Mesodermal cell (in vitro differentiated cells): ENCODE results near the gene ZNF585A. TPM values are rescaled to one million over a fixed set of nuclear protein-coding genes. Genes with fewer than 3 reads are reported as not detected.
A peak's percentile ranks its signal among the peaks of the same experiment; 100 is the strongest.
"Not testable (repeated sequence)": the region's sequence is repeated elsewhere in the genome, so short reads cannot be mapped to it uniquely, and the experiment has no call there.

Source experiments
- H3K27ac ChIP-seq: 2 replicates; pipeline ENCODE4 v1.7.0; 2013; ENCODE audit warnings: mild to moderate bottlenecking, low read depth, low read length, moderate library complexity; ENCODE audit not compliant: severe bottlenecking
- H3K36me3 ChIP-seq: 2 replicates; pipeline ENCODE4 v1.7.1; 2013; ENCODE audit warnings: mild to moderate bottlenecking, low read length, moderate library complexity; ENCODE audit not compliant: control insufficient read depth, insufficient read depth
- H3K4me1 ChIP-seq: one replicate; pipeline ENCODE4 v1.7.1; 2013; ENCODE audit warnings: mild to moderate bottlenecking, low read length; ENCODE audit not compliant: insufficient read depth, control insufficient read depth, poor library complexity, severe bottlenecking
- H3K4me3 ChIP-seq: 2 replicates; pipeline ENCODE4 v1.7.0; 2013; ENCODE audit warnings: low read length, control low read depth, mild to moderate bottlenecking; ENCODE audit not compliant: insufficient read depth, poor library complexity, severe bottlenecking; ENCODE audit errors: extremely low read depth
- H3K9me3 ChIP-seq: 2 replicates; pipeline ENCODE4 v1.7.1; 2013; ENCODE audit warnings: mild to moderate bottlenecking, low read length, moderate library complexity; ENCODE audit not compliant: control insufficient read depth
- WGBS, 2 experiments: methylation state at CpG; one replicate each; pipeline ENCODE4 v1.1.5; 2013; ENCODE audit warnings: missing lambda C conversion rate in 2 of 2; ENCODE audit not compliant: insufficient coverage in 2 of 2; 5-methylcytosine and 5-hydroxymethylcytosine counted together
- polyA plus RNA-seq, 2 experiments: library from polyadenylated mRNA; stranded (reverse); fragments of 50-300 nt; gene quantifications; one replicate each; pipeline ENCODE4 v1.2.3, GENCODE V29; 2013

ZNF585A gene
- polyA plus RNA-seq (2013, experiment 1 of 2), result 9.2 TPM
- 12.7 TPM for polyA plus RNA-seq (2013, experiment 2 of 2)

GRCh38 chr19:37172368-37173366 is at the start of gene ZNF585A:
ZNF585A (minus strand) TSS chr19:37172695; CDS start chr19:37169910, 2,785 bp downstream.
- peaks cover 11% of the 10 kb centered on the region for H3K36me3 ChIP-seq
- H3K27ac ChIP-seq, result peak within 1 kb of the TSS; percentile 23
- H3K4me1 ChIP-seq, result no peaks in the 10 kb centered on the region
- H3K9me3 ChIP-seq, result peaks cover 37% of the 10 kb centered on the region
- WGBS, 2 experiments, result 17 to 20% methylated on average over 19 to 27 of the region's 30 CpGs
- H3K4me3 ChIP-seq, result peak within 1 kb of the TSS; percentile 64

DNA sequence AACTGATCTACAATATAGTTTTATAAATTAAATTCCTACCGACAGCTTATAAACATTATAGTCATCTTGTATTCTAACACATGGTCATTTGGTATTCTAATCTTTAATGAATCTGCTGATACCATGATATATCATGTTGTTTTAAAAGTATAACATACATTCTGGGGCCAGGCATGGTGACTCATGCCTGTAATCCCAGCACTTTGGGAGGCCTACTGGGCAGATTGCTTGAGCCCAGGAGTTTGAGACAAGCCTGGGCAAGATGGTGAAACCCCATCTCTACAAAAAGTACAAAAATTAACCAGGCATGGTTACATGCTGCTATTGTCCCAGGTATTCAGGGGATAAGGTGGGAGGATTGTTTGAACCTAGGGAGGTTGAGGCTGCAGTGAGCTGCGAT is 48.6 kb upstream of the ZNF585A start:
- H3K27ac ChIP-seq, result no peak overlapping the region
- peaks cover 3% of the 10 kb centered on the region for H3K9me3 ChIP-seq
- no peaks in the 10 kb centered on the region for H3K4me1 ChIP-seq
- H3K4me3 ChIP-seq, result no peak overlapping the region
- H3K36me3 ChIP-seq, result peaks cover 44% of the 10 kb centered on the region
- WGBS, 2 experiments, result no CpG with 5 or more reads among the region's 2 CpGs

DNA sequence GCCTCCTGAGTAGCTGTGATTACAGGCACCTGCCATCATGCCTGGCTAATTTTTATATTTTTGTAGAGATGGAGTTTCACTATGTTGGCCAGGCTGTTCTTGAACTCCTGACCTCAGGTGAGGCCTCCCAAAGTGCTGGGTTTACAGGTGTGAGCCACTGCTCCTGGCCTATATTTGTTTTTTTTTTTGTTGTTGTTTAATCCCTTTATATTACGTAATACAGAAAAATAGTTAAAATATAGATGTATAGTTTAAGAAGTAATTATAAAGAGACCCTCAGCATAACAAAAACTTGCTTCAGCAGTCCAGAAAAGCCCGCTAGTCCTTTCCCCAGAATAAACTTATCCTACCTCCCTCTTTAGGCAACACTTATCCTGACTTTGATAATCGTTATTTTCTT is 47.9 kb upstream of the ZNF585A start:
- Histone ChIP-seq H3K9me3 (peaks cover 8% of the 10 kb centered on the region), H3K27ac (no peak overlapping the region), H3K4me3 (no peak overlapping the region), H3K4me1 (no peaks in the 10 kb centered on the region), H3K36me3 (peaks cover 36% of the 10 kb centered on the region)
- 100% methylated on average over 1 of the region's 3 CpGs; no CpG with 5 or more reads in 1 of the 2 experiments for whole genome bisulfite sequencing, 2 experiments

DNA sequence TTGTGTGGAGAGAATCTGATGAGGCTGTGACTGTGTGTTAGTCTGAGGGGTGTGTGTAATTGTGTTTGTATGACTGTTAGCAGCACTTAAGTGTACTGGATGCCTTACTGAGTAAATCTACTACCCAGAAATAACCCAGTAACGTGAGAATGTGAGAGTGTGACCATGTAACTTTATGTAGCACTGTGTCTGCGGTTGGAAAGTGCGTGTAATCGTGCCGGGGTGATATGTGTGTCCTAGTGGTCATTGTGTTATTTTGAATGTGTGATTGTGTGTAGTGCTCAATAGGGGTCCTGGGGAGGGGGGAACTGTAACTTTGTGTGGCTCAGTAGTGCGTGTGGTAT is 46.1 kb upstream of the ZNF585A start:
- Histone ChIP-seq H3K4me1 (no peaks in the 10 kb centered on the region), H3K9me3 (peaks cover 14% of the 10 kb centered on the region), H3K36me3 (peaks cover 25% of the 10 kb centered on the region), H3K4me3 (peak overlapping the region; percentile 82), H3K27ac (no peak overlapping the region)
- WGBS, 2 experiments, result 58 to 77% methylated on average over 5 to 6 of the region's 6 CpGs

- H3K36me3 ChIP-seq, result peaks cover 25% of the 10 kb centered on the region
- WGBS, 2 experiments, result 0% methylated on average over 38 to 44 of the region's 44 CpGs
- H3K4me1 ChIP-seq, result no peaks in the 10 kb centered on the region
- peak within 1 kb of the TSS; percentile 87 for H3K27ac ChIP-seq
- H3K9me3 ChIP-seq, result peaks cover 10% of the 10 kb centered on the region
- H3K4me3 ChIP-seq, result peak within 1 kb of the TSS; percentile 82
Measured at GRCh38 chr19:37217775-37218591, 45.5 kb upstream of the ZNF585A start, which contains the start of gene ZNF383. ZNF383 (plus strand) TSS chr19:37218214; CDS start chr19:37230454, 12,240 bp downstream.

- Histone ChIP-seq H3K4me1 (no peaks in the 10 kb centered on the region), H3K36me3 (peaks cover 21% of the 10 kb centered on the region), H3K4me3 (peak overlapping the region; percentile 82), H3K27ac (peak overlapping the region; percentile 87), H3K9me3 (peaks cover 10% of the 10 kb centered on the region)
- WGBS, 2 experiments, result 0 to 7% methylated on average over 4 to 6 of the region's 7 CpGs
Measured at GRCh38 chr19:37217480-37217774, 44.9 kb upstream of the ZNF585A start.

GRCh38 chr19:37197768-37198167 is 25.3 kb upstream of the ZNF585A start:
- Histone ChIP-seq H3K27ac (no peak overlapping the region), H3K36me3 (no peaks in the 10 kb centered on the region), H3K4me3 (no peak overlapping the region), H3K4me1 (no peaks in the 10 kb centered on the region), H3K9me3 (peaks cover 8% of the 10 kb centered on the region)
- 80% methylated on average over 1 of the region's 2 CpGs; no CpG with 5 or more reads in 1 of the 2 experiments for WGBS, 2 experiments

DNA sequence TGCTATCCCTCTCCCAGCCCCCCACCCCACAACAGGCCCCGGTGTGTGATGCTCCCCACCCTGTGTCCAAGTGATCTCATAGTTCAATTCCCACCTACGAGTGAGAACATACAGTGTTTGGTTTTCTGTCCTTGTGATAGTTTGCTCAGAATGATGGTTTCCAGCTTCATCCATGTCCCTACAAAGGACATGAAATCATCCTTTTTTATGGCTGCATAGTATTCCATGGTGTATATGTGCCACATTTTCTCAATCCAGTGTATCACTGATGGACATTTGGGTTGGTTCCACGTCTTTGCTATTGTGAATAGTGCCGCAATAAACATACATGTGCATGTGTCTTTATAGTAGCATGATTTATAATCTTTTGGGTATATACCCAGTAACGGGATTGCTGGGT is 24.6 kb upstream of the ZNF585A start:
- not testable (repeated sequence) for H3K4me3 ChIP-seq, H3K36me3 ChIP-seq, H3K9me3 ChIP-seq, H3K4me1 ChIP-seq, H3K27ac ChIP-seq
- 83% methylated on average over 1 of the region's 5 CpGs; no CpG with 5 or more reads in 1 of the 2 experiments for WGBS, 2 experiments

- H3K4me1 ChIP-seq, H3K27ac ChIP-seq, H3K36me3 ChIP-seq, H3K4me3 ChIP-seq: not testable (repeated sequence)
- WGBS, 2 experiments, result no CpG with 5 or more reads among the region's 4 CpGs
- H3K9me3 ChIP-seq, result peaks cover 16% of the 10 kb centered on the region
Measured at GRCh38 chr19:37195248-37195647, 22.8 kb upstream of the ZNF585A start.

- peaks cover 33% of the 10 kb centered on the region for H3K9me3 ChIP-seq
- not testable (repeated sequence) for H3K4me3 ChIP-seq, H3K36me3 ChIP-seq, H3K4me1 ChIP-seq, H3K27ac ChIP-seq
- WGBS, 2 experiments, result 40% methylated on average over 1 of the region's 4 CpGs; no CpG with 5 or more reads in 1 of the 2 experiments
Measured at GRCh38 chr19:37186071-37186470, 13.6 kb upstream of the ZNF585A start.
